Measurements from ENCODE around the gene GJA4.

DNA sequence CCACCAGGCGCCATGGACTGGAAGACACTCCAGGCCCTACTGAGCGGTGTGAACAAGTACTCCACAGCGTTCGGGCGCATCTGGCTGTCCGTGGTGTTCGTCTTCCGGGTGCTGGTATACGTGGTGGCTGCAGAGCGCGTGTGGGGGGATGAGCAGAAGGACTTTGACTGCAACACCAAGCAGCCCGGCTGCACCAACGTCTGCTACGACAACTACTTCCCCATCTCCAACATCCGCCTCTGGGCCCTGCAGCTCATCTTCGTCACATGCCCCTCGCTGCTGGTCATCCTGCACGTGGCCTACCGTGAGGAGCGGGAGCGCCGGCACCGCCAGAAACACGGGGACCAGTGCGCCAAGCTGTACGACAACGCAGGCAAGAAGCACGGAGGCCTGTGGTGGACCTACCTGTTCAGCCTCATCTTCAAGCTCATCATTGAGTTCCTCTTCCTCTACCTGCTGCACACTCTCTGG lies 8.0 kb upstream of the GJA4 start:
- TF ChIP-seq GATA2 (IDR thresholded peaks at IDR 0.05; ENCODE audit: low read depth, low read length) (no peak), GATA3 (IDR thresholded peaks at IDR 0.05; ENCODE audit: low read depth, low read length) (no peak)

Measured in SH-SY5Y (cell line).